ENCODE measurements around the gene SNX20.

GRCh38 chr16:50717494-50717893 lies 36.4 kb upstream of the SNX20 start:
- TF ChIP-seq CTCF (IDR thresholded peaks at IDR 0.05; ENCODE audit: extremely low read depth in 1 of 2, insufficient read depth in 1 of 2, low read depth in 1 of 2, low read length in 2 of 2) (no peak), POLR2A (IDR thresholded peaks at IDR 0.05; ENCODE audit: low read depth, low read length) (no peak), POLR2AphosphoS5 (IDR thresholded peaks at IDR 0.05; ENCODE audit: insufficient read depth, low read depth, low read length) (no peak), MAX (IDR thresholded peaks at IDR 0.05; ENCODE audit: insufficient read depth, insufficient read length) (no peak), EZH2 (IDR thresholded peaks at IDR 0.05; ENCODE audit: borderline replicate concordance, low read depth, low read length, severe bottlenecking) (no peak), MYC (IDR thresholded peaks at IDR 0.05; ENCODE audit: low read depth, low read length) (no peak)
